Measurements from ENCODE around the gene CDHR5. TPM values are rescaled to one million over a fixed set of nuclear protein-coding genes. Genes with fewer than 3 reads are reported as not detected.
A peak's percentile ranks its signal among the peaks of the same experiment; 100 is the strongest.

Gene CDHR5
- total and polyA plus RNA-seq, 9 donors: 0.07 to 2.3 (median 0.21) TPM; not detected in 5

DNA sequence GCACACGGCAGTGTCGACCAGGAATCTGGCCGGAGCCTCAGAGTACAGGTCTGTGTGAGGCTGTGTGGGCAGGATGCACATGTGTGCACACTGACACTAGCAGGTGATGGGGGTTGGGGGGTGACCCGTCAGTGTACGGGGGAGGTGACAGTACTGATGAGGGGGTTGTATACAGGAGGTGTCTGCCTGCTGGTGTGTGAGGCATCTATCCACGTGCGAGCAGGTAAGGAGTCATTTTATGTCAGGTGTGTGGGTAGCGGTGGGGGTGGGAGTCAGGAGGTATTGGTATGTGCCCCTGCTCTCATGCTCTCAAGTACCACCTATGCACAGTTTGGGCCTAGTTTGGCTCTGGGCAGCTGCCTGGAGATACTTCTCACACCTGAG, 53.0 kb downstream of the CDHR5 start:
- Histone ChIP-seq H3K27me3 (no peaks in the 10 kb centered on the region), H3K27ac (no peak overlapping the region), H3K4me3 (no peak overlapping the region), H3K9me3 (no peaks in the 10 kb centered on the region), H3K4me1 (ENCODE audit: insufficient read depth) (peaks cover 7% of the 10 kb centered on the region), H3K36me3 (no peaks in the 10 kb centered on the region)
- WGBS, 3 donors: 53 to 65% (median 58%) methylated on average over 8 of the region's 8 CpGs
- no peak for TF ChIP-seq POLR2A (IDR thresholded peaks at IDR 0.05)
- TF ChIP-seq, protein P1, sequence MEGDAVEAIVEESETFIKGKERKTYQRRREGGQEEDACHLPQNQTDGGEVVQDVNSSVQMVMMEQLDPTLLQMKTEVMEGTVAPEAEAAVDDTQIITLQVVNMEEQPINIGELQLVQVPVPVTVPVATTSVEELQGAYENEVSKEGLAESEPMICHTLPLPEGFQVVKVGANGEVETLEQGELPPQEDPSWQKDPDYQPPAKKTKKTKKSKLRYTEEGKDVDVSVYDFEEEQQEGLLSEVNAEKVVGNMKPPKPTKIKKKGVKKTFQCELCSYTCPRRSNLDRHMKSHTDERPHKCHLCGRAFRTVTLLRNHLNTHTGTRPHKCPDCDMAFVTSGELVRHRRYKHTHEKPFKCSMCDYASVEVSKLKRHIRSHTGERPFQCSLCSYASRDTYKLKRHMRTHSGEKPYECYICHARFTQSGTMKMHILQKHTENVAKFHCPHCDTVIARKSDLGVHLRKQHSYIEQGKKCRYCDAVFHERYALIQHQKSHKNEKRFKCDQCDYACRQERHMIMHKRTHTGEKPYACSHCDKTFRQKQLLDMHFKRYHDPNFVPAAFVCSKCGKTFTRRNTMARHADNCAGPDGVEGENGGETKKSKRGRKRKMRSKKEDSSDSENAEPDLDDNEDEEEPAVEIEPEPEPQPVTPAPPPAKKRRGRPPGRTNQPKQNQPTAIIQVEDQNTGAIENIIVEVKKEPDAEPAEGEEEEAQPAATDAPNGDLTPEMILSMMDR (IDR thresholded peaks at IDR 0.05): no peak
- TF ChIP-seq EP300 (IDR thresholded peaks at IDR 0.05): no peak
- intact Hi-C loops (cut with DNase I): no loop called here
- DNase-seq: peak in 1 of 5 donors; percentile 25

DNA sequence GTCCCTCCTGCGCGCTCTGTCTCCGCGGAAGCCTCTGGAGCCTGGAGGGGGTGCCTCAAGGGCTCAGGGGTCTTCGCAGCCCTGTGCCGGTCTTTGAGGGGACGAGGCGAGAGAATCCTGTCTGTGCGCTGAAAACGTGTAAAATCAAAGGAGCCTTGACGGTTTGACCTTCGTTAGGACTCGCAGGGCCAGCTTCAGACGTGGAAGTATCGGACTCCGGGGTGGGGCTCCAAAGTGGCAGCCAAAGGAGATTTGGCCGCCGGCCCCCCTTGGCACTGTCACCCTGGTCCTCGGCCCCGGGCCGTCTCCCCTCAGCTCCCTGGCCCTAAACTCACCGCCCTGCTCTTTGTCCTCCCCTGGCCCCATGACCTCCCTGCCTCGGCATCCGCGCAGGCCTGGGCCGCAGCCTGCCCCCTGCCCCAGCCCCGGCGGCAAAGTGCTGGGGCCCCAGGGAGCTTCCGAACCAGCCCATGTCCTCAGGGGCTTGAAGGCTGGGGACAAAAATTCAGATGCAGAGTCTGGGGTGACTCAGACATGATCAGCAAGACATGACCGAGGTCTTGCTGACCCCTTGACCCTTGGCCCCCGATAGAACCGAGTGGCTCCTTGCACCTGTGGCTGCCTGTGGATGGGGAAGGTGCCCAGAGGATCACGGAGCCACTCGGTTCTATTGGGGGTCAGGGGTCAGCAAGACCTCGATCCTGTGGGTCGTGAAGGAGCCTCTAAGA, 55.4 kb downstream of the CDHR5 start:
- Histone ChIP-seq H3K4me1 (ENCODE audit: insufficient read depth) (peaks cover 5% of the 10 kb centered on the region), H3K27ac (peak overlapping the region; percentile 56 to 84), H3K9me3 (no peaks in the 10 kb centered on the region), H3K4me3 (peak overlapping the region; percentile 57), H3K27me3 (no peaks in the 10 kb centered on the region), H3K36me3 (no peaks in the 10 kb centered on the region)
- intact Hi-C loops (cut with DNase I): no loop called here
- DNase-seq: peak in 3 of 5 donors; percentile 63 to 75 (median 65)
- WGBS, 3 donors: 32 to 40% (median 38%) methylated on average over 36 of the region's 36 CpGs
- TF ChIP-seq, protein P1 (IDR thresholded peaks at IDR 0.05): no peak
- TF ChIP-seq EP300 (IDR thresholded peaks at IDR 0.05) (no peak), POLR2A (IDR thresholded peaks at IDR 0.05) (no peak)

DNA sequence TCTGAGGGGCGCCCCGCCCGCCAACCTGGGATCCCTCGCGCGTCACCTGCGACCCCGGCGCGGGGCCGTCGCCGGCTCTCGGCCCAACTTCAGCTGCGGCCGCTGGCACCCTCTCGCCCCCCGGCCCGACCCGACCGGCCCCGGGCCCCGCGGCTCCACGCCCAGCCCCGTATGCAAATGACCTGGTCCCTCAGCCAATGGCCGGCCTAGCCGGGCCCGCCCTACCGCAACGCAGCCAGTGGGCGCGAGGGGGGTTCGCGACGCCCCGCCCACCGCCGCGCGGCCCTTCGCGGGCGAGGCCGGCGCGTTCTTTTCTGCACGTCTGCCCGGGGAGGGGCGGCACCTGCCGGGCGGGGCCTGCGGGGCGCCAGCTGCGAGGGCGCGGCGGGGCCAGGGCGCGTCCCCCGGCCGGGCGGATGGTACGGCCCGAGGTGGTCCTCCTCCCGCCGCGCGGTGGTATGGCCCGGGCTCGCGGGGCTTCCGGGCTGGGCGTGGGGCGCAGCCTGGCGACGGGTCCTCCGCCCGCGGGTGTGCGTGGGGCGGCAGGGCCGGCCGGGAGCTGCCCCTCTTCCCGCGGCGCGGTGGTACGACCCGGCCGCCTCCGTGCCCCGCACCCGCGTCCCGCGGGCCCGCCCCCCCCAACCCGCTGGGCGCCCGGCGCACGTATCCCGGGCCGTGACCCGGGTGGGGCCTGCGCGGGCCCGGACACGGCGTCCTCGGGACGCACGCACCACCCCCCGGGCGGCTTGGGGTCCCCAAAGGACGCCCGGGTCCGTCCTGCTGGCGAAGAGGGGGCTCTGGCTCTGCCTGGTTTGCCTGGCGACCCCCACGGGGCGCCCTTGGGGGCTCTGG, 56.2 kb downstream of the CDHR5 start:
- H3K27me3 ChIP-seq: no peaks in the 10 kb centered on the region
- no peaks in the 10 kb centered on the region for H3K9me3 ChIP-seq
- peaks cover 2% of the 10 kb centered on the region for H3K4me1 ChIP-seq (ENCODE audit: insufficient read depth)
- intact Hi-C loops (cut with DNase I): no loop called here
- TF ChIP-seq EP300 (IDR thresholded peaks at IDR 0.05) (no peak), POLR2A (IDR thresholded peaks at IDR 0.05) (peak; percentile 39)
- TF ChIP-seq, protein P1 (IDR thresholded peaks at IDR 0.05): peak in 1 of 3 donors; percentile 24
- peak; percentile 92 to 96 (median 94) for DNase-seq
- H3K36me3 ChIP-seq: no peaks in the 10 kb centered on the region
- H3K4me3 ChIP-seq: peak overlapping the region; percentile 57
- peak overlapping the region; percentile 56 to 84 for H3K27ac ChIP-seq
- WGBS, 3 donors: 0 to 3% (median 1%) methylated on average over 39 to 123 of the region's 123 CpGs

DNA sequence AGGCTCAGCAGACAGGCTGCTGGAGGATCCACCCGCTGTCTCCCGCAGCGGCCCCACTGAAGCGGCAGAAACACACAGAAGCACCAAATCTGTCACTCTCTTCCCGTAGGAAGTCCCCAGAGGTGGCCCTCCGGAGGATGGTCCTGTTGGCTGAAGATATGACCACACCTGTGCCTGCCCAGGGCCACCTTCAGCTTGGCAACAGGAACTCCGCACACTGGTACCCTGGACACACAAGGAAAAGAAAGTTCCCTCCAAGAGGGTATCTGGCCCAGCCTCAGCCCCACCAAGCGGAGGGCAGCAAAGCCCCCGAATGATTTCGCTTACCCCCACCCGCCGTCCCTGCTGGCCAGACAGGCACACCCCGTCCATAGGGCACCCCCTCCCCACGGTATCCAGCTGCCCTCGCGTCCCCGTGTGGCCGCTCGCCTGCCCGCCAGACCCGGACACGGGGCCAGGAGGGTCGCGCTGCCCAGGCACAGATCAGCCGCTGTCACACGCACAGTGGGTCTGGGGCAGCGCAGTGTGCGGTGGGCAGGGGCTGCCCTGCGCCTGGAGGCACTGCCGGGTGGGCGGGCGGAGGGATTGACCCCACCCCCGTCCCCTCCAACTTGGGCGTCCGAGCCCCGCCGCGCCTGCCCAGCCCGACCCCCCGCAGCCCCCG, 57.0 kb downstream of the CDHR5 start:
- WGBS, 3 donors: 19 to 35% (median 23%) methylated on average over 28 to 41 of the region's 41 CpGs
- Histone ChIP-seq H3K27me3 (no peaks in the 10 kb centered on the region), H3K27ac (peak overlapping the region; percentile 56 to 84), H3K36me3 (no peaks in the 10 kb centered on the region), H3K4me1 (ENCODE audit: insufficient read depth) (peaks cover 2% of the 10 kb centered on the region), H3K4me3 (peak overlapping the region; percentile 57), H3K9me3 (no peaks in the 10 kb centered on the region)
- TF ChIP-seq, protein P1 (IDR thresholded peaks at IDR 0.05): no peak
- TF ChIP-seq EP300 (IDR thresholded peaks at IDR 0.05) (no peak), POLR2A (IDR thresholded peaks at IDR 0.05) (no peak)
- no peak for DNase-seq
- intact Hi-C loops (cut with DNase I): no loop called here

All from ovary (tissue), 9 donors.